Measurements from ENCODE around the gene DRC7. TPM values are rescaled to one million over a fixed set of nuclear protein-coding genes. Genes with fewer than 3 reads are reported as not detected.

The DRC7 gene
- polyA plus RNA-seq, 1 donor (not counting 4 experiments of a cell fraction or from before 2014, with no cell fraction given), result not detected

GRCh38 chr16:57726433-57726947 lies 31.9 kb downstream of the DRC7 start:
- Histone ChIP-seq H4K20me1 (ENCODE audit: control insufficient read depth, extremely low read depth, insufficient read depth, low read length) (no peaks in the 10 kb centered on the region), H3K79me2 (ENCODE audit: control insufficient read depth, insufficient read depth, low read length) (no peaks in the 10 kb centered on the region), H3K4me1 (ENCODE audit: control insufficient read depth, extremely low read depth, insufficient read depth, low read length) (no peaks in the 10 kb centered on the region), H2AFZ (ENCODE audit: control insufficient read depth, low read length) (no peak overlapping the region), H3K9me3 (ENCODE audit: control insufficient read depth, low read depth, low read length) (no peaks in the 10 kb centered on the region), H3K9ac (ENCODE audit: control insufficient read depth, extremely low read depth, insufficient read depth, low read length) (no peak overlapping the region), H3K36me3 (ENCODE audit: control insufficient read depth in 2 of 2, extremely low read depth in 1 of 2, insufficient read depth in 2 of 2, low read length in 2 of 2) (no peaks in the 10 kb centered on the region), H3K9me1 (ENCODE audit: control insufficient read depth, extremely low read depth, insufficient read depth, low read length) (no peaks in the 10 kb centered on the region), H3K4me3 (ENCODE audit: control insufficient read depth in 2 of 3, extremely low read depth in 1 of 3, insufficient read depth in 2 of 3, low read depth in 1 of 3, low read length in 3 of 3) (no peak overlapping the region), H3K27ac (ENCODE audit: control insufficient read depth, insufficient read depth, low read length) (no peak overlapping the region), H3K27me3 (ENCODE audit: control insufficient read depth, extremely low read depth, insufficient read depth, low read length) (no peaks in the 10 kb centered on the region), H3K4me2 (ENCODE audit: control insufficient read depth, extremely low read depth, insufficient read depth, low read depth, low read length) (no peak overlapping the region)
- no peak for FAIRE-seq
- DNase-seq (ENCODE audit: low read depth, low spot score), result no peak
- dilution Hi-C loops (cut with MboI; ENCODE audit: extremely low pct_ligation_motif_present, low sequenced_read_pairs), result no loop called here
- no peak for TF ChIP-seq CTCF (optimal IDR thresholded peaks at IDR 0.05 in 1 of 3, IDR thresholded peaks at IDR 0.05 in 1 of 3, conservative IDR thresholded peaks at IDR 0.05 in 1 of 3; ENCODE audit: extremely low read depth in 1 of 3, insufficient read depth in 2 of 3, low read length in 3 of 3)
- TF ChIP-seq EZH2 (IDR thresholded peaks at IDR 0.05; ENCODE audit: low read length), result no peak

- H3K4me2 ChIP-seq (ENCODE audit: control insufficient read depth, extremely low read depth, insufficient read depth, low read depth, low read length), result no peak overlapping the region
- no peaks in the 10 kb centered on the region for H3K4me1 ChIP-seq (ENCODE audit: control insufficient read depth, extremely low read depth, insufficient read depth, low read length)
- no peaks in the 10 kb centered on the region for H3K9me1 ChIP-seq (ENCODE audit: control insufficient read depth, extremely low read depth, insufficient read depth, low read length)
- no peak overlapping the region for H3K9ac ChIP-seq (ENCODE audit: control insufficient read depth, extremely low read depth, insufficient read depth, low read length)
- FAIRE-seq (no peak), DNase-seq (ENCODE audit: low read depth, low spot score) (no peak)
- H3K27ac ChIP-seq (ENCODE audit: control insufficient read depth, insufficient read depth, low read length), result no peak overlapping the region
- H3K4me3 ChIP-seq (ENCODE audit: control insufficient read depth in 2 of 3, extremely low read depth in 1 of 3, insufficient read depth in 2 of 3, low read depth in 1 of 3, low read length in 3 of 3), result no peak overlapping the region
- H4K20me1 ChIP-seq (ENCODE audit: control insufficient read depth, extremely low read depth, insufficient read depth, low read length), result no peaks in the 10 kb centered on the region
- H3K79me2 ChIP-seq (ENCODE audit: control insufficient read depth, insufficient read depth, low read length), result no peaks in the 10 kb centered on the region
- no peaks in the 10 kb centered on the region for H3K9me3 ChIP-seq (ENCODE audit: control insufficient read depth, low read depth, low read length)
- H3K27me3 ChIP-seq (ENCODE audit: control insufficient read depth, extremely low read depth, insufficient read depth, low read length), result no peaks in the 10 kb centered on the region
- no peak overlapping the region for H2AFZ ChIP-seq (ENCODE audit: control insufficient read depth, low read length)
- no peaks in the 10 kb centered on the region for H3K36me3 ChIP-seq (ENCODE audit: control insufficient read depth in 2 of 2, extremely low read depth in 1 of 2, insufficient read depth in 2 of 2, low read length in 2 of 2)
- dilution Hi-C loops (cut with MboI; ENCODE audit: extremely low pct_ligation_motif_present, low sequenced_read_pairs), result no loop called here
- TF ChIP-seq CTCF (optimal IDR thresholded peaks at IDR 0.05 in 1 of 3, IDR thresholded peaks at IDR 0.05 in 1 of 3, conservative IDR thresholded peaks at IDR 0.05 in 1 of 3; ENCODE audit: extremely low read depth in 1 of 3, insufficient read depth in 2 of 3, low read length in 3 of 3) (no peak), EZH2 (IDR thresholded peaks at IDR 0.05; ENCODE audit: low read length) (no peak)
Observed at GRCh38 chr16:57727610-57728009, 33.0 kb downstream of the DRC7 start.

All from keratinocyte (primary cell).